Measurements from ENCODE around the gene MPI.

The MPI gene

GRCh38 chr15:74937590-74938371, 47.9 kb downstream of the MPI start, which contains the start of gene COX5A:
COX5A (minus strand) TSS chr15:74938073; CDS start chr15:74938014, 59 bp downstream.
- H3K36me3 ChIP-seq (ENCODE audit: control insufficient read depth in 1 of 2, insufficient read depth in 2 of 2, low read length in 2 of 2) = no peaks in the 10 kb centered on the region
- H3K27ac ChIP-seq (ENCODE audit: low read length) = peak within 1 kb of the TSS; percentile 91
- peak within 1 kb of the TSS; percentile 78 to 98 for H3K4me3 ChIP-seq (ENCODE audit: low read depth in 1 of 2, low read length in 2 of 2)
- peaks cover 4 to 21% of the 10 kb centered on the region in 2 donors for H3K4me1 ChIP-seq (ENCODE audit: control insufficient read depth in 1 of 2, insufficient read depth in 2 of 2, low read length in 2 of 2)
- H3K9me3 ChIP-seq (ENCODE audit: control insufficient read depth in 1 of 2, low read length in 2 of 2) = no peaks in the 10 kb centered on the region
- H3K27me3 ChIP-seq (ENCODE audit: low read depth, low read length) = no peaks in the 10 kb centered on the region

DNA sequence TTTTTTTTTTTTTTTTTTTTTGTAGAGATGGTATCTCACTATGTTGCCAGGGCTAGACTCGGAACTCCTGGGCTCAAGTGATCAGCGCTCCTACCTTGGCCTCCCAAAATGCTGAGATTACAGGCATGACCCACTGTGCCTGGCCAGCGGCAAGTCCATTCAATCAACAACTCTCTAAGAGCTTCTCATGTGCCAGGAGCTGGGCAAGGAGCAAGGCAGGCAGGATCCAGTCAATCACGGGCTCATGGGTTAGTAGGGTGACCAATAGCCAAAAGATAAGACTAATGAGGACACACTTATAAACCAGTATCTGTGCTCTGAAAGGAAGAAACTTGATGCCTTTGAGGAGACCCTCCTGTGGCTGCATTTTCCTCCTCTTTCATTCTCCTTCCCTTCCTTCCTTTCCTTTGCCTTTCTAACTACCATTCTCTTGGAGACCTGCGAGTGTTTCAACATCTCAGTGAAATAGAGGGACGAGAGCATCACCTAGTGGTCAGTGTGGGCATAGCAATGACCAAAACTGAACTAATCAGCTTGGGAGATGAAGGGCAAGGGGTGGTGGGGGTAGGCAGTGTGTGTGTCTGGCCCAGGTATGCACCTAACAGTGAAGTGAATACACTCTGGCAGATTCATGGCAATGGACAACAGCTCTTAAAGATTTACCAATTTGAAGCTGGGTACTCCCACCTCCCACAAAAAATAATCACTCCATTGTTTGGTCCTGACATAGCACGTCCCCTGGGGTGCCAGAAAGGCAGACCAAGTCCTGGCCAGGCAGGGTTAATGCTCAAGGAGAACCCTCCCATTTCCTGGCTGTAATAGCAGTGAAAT, 60.5 kb downstream of the MPI start:
- Histone ChIP-seq H3K9me3 (ENCODE audit: control insufficient read depth in 1 of 2, low read length in 2 of 2) (no peaks in the 10 kb centered on the region), H3K36me3 (ENCODE audit: control insufficient read depth in 1 of 2, insufficient read depth in 2 of 2, low read length in 2 of 2) (no peaks in the 10 kb centered on the region), H3K4me1 (ENCODE audit: control insufficient read depth in 1 of 2, insufficient read depth in 2 of 2, low read length in 2 of 2) (peaks cover 6 to 12% of the 10 kb centered on the region in 2 donors), H3K27me3 (ENCODE audit: low read depth, low read length) (no peaks in the 10 kb centered on the region), H3K4me3 (ENCODE audit: low read depth in 1 of 2, low read length in 2 of 2) (no peak overlapping the region), H3K27ac (ENCODE audit: low read length) (no peak overlapping the region)

DNA sequence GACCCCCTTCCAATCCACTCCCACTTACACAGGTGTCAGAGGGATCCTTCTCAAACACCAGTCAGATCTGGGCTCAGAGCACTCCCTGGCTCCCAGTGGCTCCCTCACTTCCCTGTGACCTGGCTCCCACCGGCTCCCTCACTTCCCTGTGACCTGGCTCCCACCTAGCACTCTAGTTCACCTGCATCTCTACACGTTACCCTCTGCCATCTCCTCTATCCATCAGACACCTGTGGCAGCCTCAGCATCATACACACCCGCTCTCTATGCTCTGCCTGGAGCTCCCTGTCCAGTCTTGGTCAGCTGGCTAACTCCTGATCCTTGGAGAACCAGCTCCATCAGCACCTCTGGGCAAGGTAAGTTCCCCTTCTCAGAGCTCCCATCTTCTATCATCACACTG, 61.2 kb downstream of the MPI start:
- Histone ChIP-seq H3K36me3 (ENCODE audit: control insufficient read depth in 1 of 2, insufficient read depth in 2 of 2, low read length in 2 of 2) (no peaks in the 10 kb centered on the region), H3K27ac (ENCODE audit: low read length) (no peak overlapping the region), H3K27me3 (ENCODE audit: low read depth, low read length) (no peaks in the 10 kb centered on the region), H3K4me3 (ENCODE audit: low read depth in 1 of 2, low read length in 2 of 2) (no peak overlapping the region), H3K9me3 (ENCODE audit: control insufficient read depth in 1 of 2, low read length in 2 of 2) (no peaks in the 10 kb centered on the region), H3K4me1 (ENCODE audit: control insufficient read depth in 1 of 2, insufficient read depth in 2 of 2, low read length in 2 of 2) (peaks cover 6 to 19% of the 10 kb centered on the region in 2 donors)

Data from muscle layer of duodenum (tissue), 2 donors.